Endometrium (tissue), 2 donors: ENCODE results near the gene RPS26.
A peak's percentile ranks its signal among the peaks of the same experiment; 100 is the strongest.
"Not testable (repeated sequence)": the region's sequence is repeated elsewhere in the genome, so short reads cannot be mapped to it uniquely, and the experiment has no call there.

ENCODE experiments used
- FAIRE-seq: peaks from 2 replicates; lab custom pipeline; 2012; peaks lifted over from hg19 to GRCh38; lab: Jason Lieb, UNC
- donor health status: control.
- donor health status: control.

RPS26 gene

GRCh38 chr12:56041552-56042429 lies at the start of gene RPS26:
RPS26 (plus strand) TSS chr12:56041918; CDS start chr12:56042167, 249 bp downstream.
- no peak for FAIRE-seq

DNA sequence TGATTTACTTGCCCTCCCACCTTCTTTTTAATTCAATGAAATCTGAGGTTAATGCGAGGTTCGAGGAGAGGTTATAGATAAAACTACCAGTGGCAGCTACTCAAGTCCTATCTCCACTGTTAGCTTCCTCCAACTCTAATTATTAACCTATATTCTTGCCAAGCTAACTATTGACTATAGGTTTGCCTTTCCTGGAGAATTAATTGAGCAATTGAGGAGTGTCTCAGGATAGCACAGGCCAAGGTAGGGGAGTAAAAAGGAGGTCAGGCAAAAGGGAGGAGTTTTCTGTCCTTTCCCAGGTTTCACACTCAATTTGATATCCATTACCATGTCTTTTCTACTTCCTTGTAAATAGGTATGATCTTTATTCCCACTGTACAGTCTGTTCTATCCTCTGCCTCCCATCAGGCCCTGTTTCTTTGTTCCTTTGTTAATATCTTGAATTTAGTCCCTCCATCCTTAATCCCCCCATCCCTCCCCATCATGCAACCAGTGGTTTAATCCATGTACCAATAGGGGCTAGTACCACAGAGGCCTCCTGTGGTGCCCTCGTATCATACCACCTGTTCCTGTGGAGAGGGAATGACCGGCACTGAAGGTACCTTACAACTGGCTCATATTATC lies 48.4 kb upstream of the RPS26 start:
- no peak for FAIRE-seq

- no peak for FAIRE-seq
Observed at GRCh38 chr12:55995366-55995765, 46.4 kb upstream of the RPS26 start.

DNA sequence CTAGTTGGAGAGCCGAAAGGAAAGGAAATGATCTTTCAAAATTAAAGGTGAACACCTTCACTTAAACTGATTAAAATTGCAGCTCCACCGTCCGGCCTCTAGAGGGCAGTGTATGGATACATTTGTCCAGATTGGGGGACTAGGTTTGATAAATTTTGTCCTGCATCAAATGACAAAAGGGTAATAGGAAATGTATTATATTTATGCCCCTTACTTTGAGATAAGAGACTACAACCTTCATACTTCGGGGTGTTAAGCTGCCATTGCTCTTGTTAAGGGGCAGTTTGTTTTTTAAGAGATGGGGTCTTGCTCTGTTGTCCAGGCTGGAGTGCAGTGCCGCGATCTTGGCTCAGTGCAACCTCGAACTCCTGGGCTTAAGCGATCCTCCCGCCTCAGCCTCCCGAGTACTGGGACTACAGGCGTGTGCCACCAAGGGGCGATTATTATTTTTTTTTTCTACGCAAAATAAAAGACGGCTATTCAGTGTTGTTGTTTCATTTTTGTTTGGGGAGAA lies 45.5 kb upstream of the RPS26 start:
- peak; percentile 84 for FAIRE-seq

DNA sequence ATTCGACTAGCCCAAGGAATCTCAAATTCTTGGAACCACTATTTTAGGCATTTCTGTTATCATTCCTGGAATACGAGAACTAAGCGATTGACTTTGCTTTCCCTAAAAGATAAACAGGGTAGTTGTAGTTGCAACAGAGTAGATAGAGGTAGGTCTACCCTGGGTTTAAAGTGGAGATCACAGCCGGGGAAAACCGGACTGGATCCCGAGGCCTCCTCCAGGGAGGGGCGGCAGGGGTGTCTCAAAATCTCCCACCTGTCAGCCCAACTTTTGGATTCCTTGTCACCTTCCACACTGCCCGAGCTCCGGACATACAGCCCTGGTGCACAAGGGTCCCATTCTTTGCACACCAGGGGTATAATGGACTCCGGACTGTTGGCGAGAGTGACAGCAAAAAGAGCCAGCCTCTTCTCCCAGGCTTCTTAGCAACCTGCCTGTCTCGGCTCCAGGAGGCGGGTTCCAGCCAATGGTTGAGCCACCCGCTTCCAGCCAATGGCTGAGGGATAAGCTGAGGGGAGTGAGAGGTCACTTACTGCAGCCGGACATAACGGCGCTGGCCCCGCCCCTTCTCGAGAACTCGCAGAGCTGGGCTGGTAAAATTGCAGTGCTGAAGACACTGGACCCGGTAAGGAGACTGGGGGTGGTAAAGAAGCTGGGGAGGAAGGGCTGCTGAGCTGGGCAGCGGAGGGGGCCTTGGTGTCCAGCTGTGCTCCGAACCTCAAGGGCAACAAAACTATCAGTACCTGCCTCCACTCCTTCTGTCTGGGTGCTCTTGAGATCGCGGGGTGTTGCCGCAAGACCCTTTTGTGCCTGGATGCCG lies 44.8 kb upstream of the RPS26 start, which contains the start of gene SUOX:
SUOX (plus strand) TSS at position 562 of the 820 bp plus-strand sequence. CDS start 4,946 bp downstream, outside the sequence.
- FAIRE-seq, result peak; percentile 98

- no peak for FAIRE-seq
Observed at GRCh38 chr12:55997535-55997859, 44.2 kb upstream of the RPS26 start.

- not testable (repeated sequence) for FAIRE-seq
Observed at GRCh38 chr12:55999522-55999921, 42.2 kb upstream of the RPS26 start.

DNA sequence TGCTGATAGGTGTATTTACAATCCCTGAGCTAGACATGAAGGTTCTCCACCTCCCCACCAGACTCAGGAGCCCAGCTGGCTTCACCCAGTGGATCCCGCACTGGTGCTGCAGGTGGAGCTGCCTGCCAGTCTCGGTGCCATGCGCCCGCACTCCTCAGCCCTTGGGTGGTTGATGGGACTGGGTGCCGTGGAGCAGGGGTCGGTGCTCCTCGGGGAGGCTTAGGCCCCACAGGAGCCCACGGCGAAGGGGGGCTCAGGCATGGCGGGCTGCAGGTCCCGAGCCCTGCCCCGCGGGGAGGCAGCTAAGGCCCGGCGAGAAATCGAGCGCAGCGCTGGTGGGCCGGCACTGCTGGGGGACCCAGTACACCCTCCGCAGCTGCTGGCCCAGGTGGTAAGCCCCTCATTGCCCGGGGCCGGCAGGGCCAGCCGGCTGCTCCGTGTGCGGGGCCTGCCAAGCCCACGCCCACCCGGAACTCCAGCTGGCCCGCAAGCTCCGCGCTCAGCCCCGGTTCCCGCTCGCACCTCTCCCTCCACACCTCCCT lies 41.6 kb upstream of the RPS26 start:
- not testable (repeated sequence) for FAIRE-seq

DNA sequence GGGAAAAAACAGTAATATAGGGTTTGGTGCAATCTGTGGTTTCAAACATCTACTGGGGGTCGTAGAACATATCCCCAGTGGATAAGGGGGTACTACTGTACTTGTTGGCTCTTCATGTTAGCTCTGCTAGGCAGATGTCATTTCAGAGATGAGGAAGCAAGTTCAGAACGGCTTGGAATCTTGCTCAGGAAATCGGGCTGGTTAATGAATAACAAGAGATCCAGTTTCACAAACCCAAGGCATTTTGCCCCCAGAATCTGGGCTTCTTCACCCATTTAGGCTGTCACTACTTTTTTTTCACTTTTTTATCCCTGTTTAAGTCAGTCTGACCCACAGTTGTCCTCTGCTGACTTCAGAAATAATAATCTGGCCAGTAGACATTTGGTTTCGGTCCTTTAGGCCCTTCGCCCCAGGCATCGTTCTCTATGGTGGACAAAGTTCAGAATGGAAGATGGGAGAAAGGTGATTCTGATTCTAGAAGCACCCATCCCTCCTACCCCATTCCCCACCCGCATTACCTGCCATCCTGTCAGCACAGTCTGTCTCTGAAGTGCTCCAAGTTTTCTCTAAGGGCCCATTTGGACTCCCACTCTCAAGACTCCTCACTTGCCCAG lies 40.1 kb upstream of the RPS26 start:
- no peak for FAIRE-seq

DNA sequence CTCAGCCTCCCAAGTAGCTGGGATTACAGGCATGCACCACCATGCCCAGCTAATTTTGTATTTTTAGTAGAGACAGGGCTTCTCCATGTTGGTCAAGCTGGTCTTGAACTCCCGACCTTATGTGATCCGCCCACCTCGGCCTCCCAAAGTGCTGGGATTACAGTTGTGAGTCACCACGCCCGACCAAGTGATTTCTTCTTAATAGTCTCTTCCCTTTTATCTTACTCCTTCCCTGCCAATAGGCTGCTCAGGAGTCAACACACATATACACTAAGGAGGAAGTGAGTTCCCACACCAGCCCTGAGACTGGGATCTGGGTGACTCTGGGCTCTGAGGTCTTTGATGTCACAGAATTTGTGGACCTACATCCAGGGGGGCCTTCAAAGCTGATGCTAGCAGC lies 38.3 kb upstream of the RPS26 start:
- not testable (repeated sequence) for FAIRE-seq

GRCh38 chr12:56004211-56004610 lies 37.5 kb upstream of the RPS26 start:
- no peak for FAIRE-seq

- no peak for FAIRE-seq
Observed at GRCh38 chr12:56007564-56008559, 33.9 kb upstream of the RPS26 start.

DNA sequence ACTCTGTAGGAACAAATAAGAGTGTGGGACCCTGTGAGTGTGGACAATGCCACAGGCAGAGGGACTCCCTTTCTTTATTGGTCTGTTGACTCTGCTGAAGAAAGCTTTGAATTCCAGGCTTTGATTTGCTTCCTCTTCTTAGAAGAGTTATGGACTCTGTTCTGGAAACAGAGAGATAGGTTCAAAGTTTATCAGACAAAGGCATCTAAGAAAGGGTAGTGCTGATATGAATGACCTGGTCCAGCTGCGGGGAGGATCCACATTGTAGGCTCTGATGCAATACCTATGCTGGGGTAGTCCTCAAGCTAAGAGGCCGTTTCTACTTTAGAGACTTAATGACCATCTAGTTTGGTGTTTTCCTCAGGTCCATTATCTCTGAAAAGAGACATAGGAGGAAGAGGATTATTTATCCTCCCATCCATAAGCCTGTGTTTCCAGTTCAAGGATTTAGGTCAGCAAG lies 31.6 kb upstream of the RPS26 start:
- FAIRE-seq, result no peak

GRCh38 chr12:56011509-56012090 lies 30.1 kb upstream of the RPS26 start:
- no peak for FAIRE-seq

DNA sequence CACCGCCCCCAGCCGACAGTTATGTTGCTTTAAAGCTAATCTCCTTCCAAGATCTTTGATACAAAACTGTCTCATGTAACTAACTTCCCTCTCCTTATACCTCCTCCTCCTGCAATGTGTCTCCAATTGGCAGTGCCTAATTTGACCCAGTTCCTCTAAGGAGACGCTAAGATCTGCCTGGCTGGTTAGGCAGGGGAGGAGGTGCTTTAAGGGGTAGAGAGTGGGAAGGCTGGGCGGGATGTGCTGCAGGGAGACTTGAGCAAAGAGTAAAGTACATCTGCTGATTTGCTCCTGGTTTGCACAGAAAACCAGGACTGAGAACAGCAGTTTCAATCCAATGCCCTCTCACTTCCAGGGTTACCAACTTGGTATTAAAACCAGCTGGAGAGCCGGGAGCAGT lies 28.2 kb upstream of the RPS26 start:
- FAIRE-seq, result no peak

DNA sequence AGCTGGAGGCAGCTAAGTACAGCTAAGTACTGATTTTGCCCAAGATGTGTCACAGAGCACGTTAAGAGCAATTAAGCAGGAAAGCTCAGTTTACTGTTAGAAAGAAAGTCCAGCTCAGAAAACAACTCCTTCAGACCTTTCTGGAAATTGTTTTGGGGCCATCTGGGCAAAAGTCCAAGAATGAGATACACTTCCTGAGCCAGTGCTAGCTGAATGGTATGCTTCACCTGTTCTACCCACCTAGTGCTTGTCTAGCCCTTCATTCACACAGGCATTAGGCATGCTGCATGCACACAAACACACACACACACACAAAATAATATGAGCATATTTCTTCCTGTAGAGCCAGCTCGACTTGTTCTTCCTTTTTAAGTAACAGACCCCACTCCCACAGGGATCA lies 27.5 kb upstream of the RPS26 start:
- FAIRE-seq, result no peak

GRCh38 chr12:56017181-56017580 lies 24.5 kb upstream of the RPS26 start:
- FAIRE-seq, result no peak

GRCh38 chr12:56018356-56018755 lies 23.4 kb upstream of the RPS26 start:
- no peak for FAIRE-seq

GRCh38 chr12:56020423-56021184 lies 21.1 kb upstream of the RPS26 start, which contains the start of gene IKZF4:
IKZF4 (plus strand) TSS chr12:56021043; CDS start chr12:56021494, 451 bp downstream.
- FAIRE-seq, result no peak
